H1 (cell line): ENCODE measurements around the gene CEP72. TPM values are rescaled to one million over a fixed set of nuclear protein-coding genes. Genes with fewer than 3 reads are reported as not detected.
"Not testable (repeated sequence)": the region's sequence is repeated elsewhere in the genome, so short reads cannot be mapped to it uniquely, and the experiment has no call there.

Experiments
- CTCF ChIA-PET: fragments of 300-600 bp; sonication (Branson Sonifier 250); formaldehyde crosslinking; loops from one replicate; lab custom pipeline; 2021; ENCODE audit not compliant: partially characterized antibody; lab: Charles Lee
- POLR2A ChIA-PET: fragments of 300-600 bp; sonication (Branson Sonifier 250); formaldehyde crosslinking; loops from one replicate; lab custom pipeline; 2021; ENCODE audit warnings: inconsistent platforms; ENCODE audit not compliant: partially characterized antibody; lab: Charles Lee
- DNase-seq, 2 experiments: peaks; one replicate each; pipeline versions ENCODE4 v3.0.0 to v3.0.0-alpha.2; 2010 to 2022; ENCODE audit warnings: low spot score in 2 of 2, low read depth in 1 of 2, mixed read lengths in 1 of 2
- FAIRE-seq: peaks from 2 replicates; lab custom pipeline; 2011; peaks lifted over from hg19 to GRCh38; lab: Jason Lieb, UNC
- H2AFZ ChIP-seq: 2 replicates; pipeline ENCODE4 v1.8.1; 2012; ENCODE audit warnings: low read length, inconsistent platforms
- H2AK5ac ChIP-seq: 2 replicates; pipeline ENCODE4 v1.6.1; 2013; ENCODE audit warnings: low read depth, low read length
- H2BK120ac ChIP-seq: replicated peaks from 2 replicates; pipeline ENCODE3; 2013; ENCODE audit warnings: low read depth, low read length, inconsistent platforms
- H2BK12ac ChIP-seq: 2 replicates; pipeline ENCODE4 v1.6.1; 2013; ENCODE audit warnings: low read depth, low read length
- H2BK15ac ChIP-seq: 2 replicates; pipeline ENCODE4 v1.6.1; 2013; ENCODE audit warnings: low read length
- H2BK20ac ChIP-seq: 2 replicates; pipeline ENCODE4 v1.6.1; 2013; ENCODE audit warnings: low read length
- H2BK5ac ChIP-seq: 2 replicates; pipeline ENCODE4 v1.6.1; 2013; ENCODE audit warnings: low read depth, low read length
- H3K14ac ChIP-seq: 2 replicates; pipeline ENCODE4 v1.6.1; 2013; ENCODE audit warnings: inconsistent platforms; ENCODE audit not compliant: insufficient read length
- H3K18ac ChIP-seq: 2 replicates; pipeline ENCODE4 v1.6.1; 2013; ENCODE audit warnings: low read length; ENCODE audit errors: extremely low read depth
- H3K23ac ChIP-seq: 2 replicates; pipeline ENCODE4 v1.6.1; 2013; ENCODE audit warnings: inconsistent platforms; ENCODE audit not compliant: insufficient read length
- H3K23me2 ChIP-seq: 2 replicates; pipeline ENCODE4 v1.6.1; 2013; ENCODE audit warnings: low read depth, low read length
- H3K27ac ChIP-seq: 2 replicates; pipeline ENCODE4 v1.6.1; 2011; ENCODE audit warnings: low read depth, low read length, inconsistent platforms
- H3K27me3 ChIP-seq, 4 experiments: replicated peaks in 1 of 4; 1 replicate in 1 of 4; 2 replicates in 3 of 4; pipeline versions ENCODE4 v1.6.1 to v1.8.1; 2011 to 2013; ENCODE audit warnings: low read length in 3 of 4, mild to moderate bottlenecking in 3 of 4, inconsistent platforms in 2 of 4, mixed read lengths in 2 of 4, moderate library complexity in 1 of 4; ENCODE audit not compliant: control insufficient read depth in 3 of 4, insufficient read depth in 3 of 4; ENCODE audit errors: extremely low read depth in 1 of 4
- H3K36me3 ChIP-seq, 4 experiments: 2 replicates each; pipeline versions ENCODE4 v1.6.1 to v1.8.1; 2011 to 2013; ENCODE audit warnings: mild to moderate bottlenecking in 4 of 4, low read length in 3 of 4, moderate library complexity in 2 of 4, control low read depth in 1 of 4, inconsistent platforms in 1 of 4; ENCODE audit not compliant: insufficient read depth in 4 of 4, control insufficient read depth in 2 of 4
- H3K4ac ChIP-seq: replicated peaks from 2 replicates; pipeline ENCODE3; 2013; ENCODE audit warnings: low read length, low read depth, mixed read lengths, inconsistent platforms; ENCODE audit not compliant: insufficient read length
- H3K4me1 ChIP-seq, 4 experiments: replicated peaks in 1 of 4; 1 replicate in 1 of 4; 2 replicates in 3 of 4; pipeline versions ENCODE4 v1.6.1 to v1.8.1; 2011 to 2013; ENCODE audit warnings: low read length in 3 of 4, inconsistent platforms in 2 of 4, mixed read lengths in 1 of 4; ENCODE audit not compliant: insufficient read depth in 4 of 4, control insufficient read depth in 3 of 4
- H3K4me2 ChIP-seq, 2 experiments: 2 replicates each; pipeline versions ENCODE4 v1.6.1 to v1.8.1; 2011 to 2013; ENCODE audit warnings: low read depth in 2 of 2, low read length in 2 of 2, control low read depth in 1 of 2, inconsistent platforms in 1 of 2, mild to moderate bottlenecking in 1 of 2; ENCODE audit not compliant: insufficient read depth in 1 of 2
- H3K4me3 ChIP-seq, 4 experiments: fragments of 200-600, 300-600 bp in 1 of 4; sonication (generic), shearing (Covaris generic), sonication (Bioruptor Twin) in 1 of 4; 2 replicates each; pipeline versions ENCODE4 v1.5.1 to v1.8.1; 2011 to 2016; ENCODE audit warnings: low read length in 4 of 4, low read depth in 3 of 4, control low read depth in 2 of 4, inconsistent platforms in 2 of 4, mild to moderate bottlenecking in 2 of 4, mixed read lengths in 1 of 4, moderate library complexity in 1 of 4; ENCODE audit not compliant: insufficient read depth in 2 of 4; ENCODE audit errors: extremely low read depth in 1 of 4
- H3K56ac ChIP-seq: replicated peaks from 2 replicates; pipeline ENCODE3; 2013; ENCODE audit warnings: low read depth, mild to moderate bottlenecking, mixed read lengths, low read length, inconsistent platforms; ENCODE audit not compliant: insufficient read length
- H3K79me1 ChIP-seq: 2 replicates; pipeline ENCODE4 v1.6.1; 2013; ENCODE audit warnings: low read depth, low read length, control low read depth
- H3K79me2 ChIP-seq, 2 experiments: 2 replicates each; pipeline versions ENCODE4 v1.6.1 to v1.8.1; 2012 to 2013; ENCODE audit warnings: low read length in 2 of 2, mild to moderate bottlenecking in 2 of 2, inconsistent platforms in 1 of 2; ENCODE audit not compliant: insufficient read depth in 2 of 2, control insufficient read depth in 1 of 2
- H3K9ac ChIP-seq, 4 experiments: replicated peaks in 1 of 4; 1 replicate in 1 of 4; 2 replicates in 3 of 4; pipeline versions ENCODE4 v1.6.1 to v1.8.1; 2011 to 2013; ENCODE audit warnings: low read depth in 3 of 4, low read length in 3 of 4, control low read depth in 2 of 4, mild to moderate bottlenecking in 2 of 4, moderate library complexity in 2 of 4, inconsistent platforms in 1 of 4; ENCODE audit errors: extremely low read depth in 1 of 4
- H3K9me3 ChIP-seq, 2 experiments: 2 replicates each; pipeline versions ENCODE4 v1.6.1 to v1.8.1; 2012 to 2013; ENCODE audit warnings: mild to moderate bottlenecking in 2 of 2, moderate library complexity in 2 of 2, control low read depth in 1 of 2, inconsistent platforms in 1 of 2, low read depth in 1 of 2, low read length in 1 of 2, mixed read lengths in 1 of 2; ENCODE audit not compliant: insufficient read depth in 2 of 2
- H4K20me1 ChIP-seq, 2 experiments: replicated peaks in 1 of 2; 2 replicates each; pipeline versions ENCODE3 to v1.8.1; 2011 to 2013; ENCODE audit warnings: inconsistent platforms in 2 of 2, low read length in 2 of 2, mild to moderate bottlenecking in 1 of 2; ENCODE audit not compliant: insufficient read depth in 2 of 2, control insufficient read depth in 1 of 2
- H4K5ac ChIP-seq: 2 replicates; pipeline ENCODE4 v1.6.1; 2013; ENCODE audit warnings: low read length, low read depth, mixed read lengths, inconsistent platforms; ENCODE audit not compliant: insufficient read length
- H4K8ac ChIP-seq: 2 replicates; pipeline ENCODE4 v1.8.0; 2013; ENCODE audit warnings: mild to moderate bottlenecking, moderate library complexity, low read length, inconsistent platforms; ENCODE audit not compliant: insufficient read depth; ENCODE audit errors: extremely low read depth
- H4K91ac ChIP-seq: replicated peaks from 2 replicates; pipeline ENCODE3; 2013; ENCODE audit warnings: low read length, mixed read lengths, inconsistent platforms; ENCODE audit not compliant: insufficient read length
- WGBS, 2 experiments: shearing (Covaris generic) in 1 of 2; methylation state at CpG; one replicate each; pipeline versions ENCODE4 v1.1.6 to v1.1.7; 2013 to 2015; ENCODE audit warnings: low lambda C conversion rate in 2 of 2, mixed read lengths in 2 of 2, inconsistent platforms in 1 of 2, low coverage in 1 of 2, missing lambda C conversion rate in 1 of 2; ENCODE audit not compliant: insufficient replicate concordance in 2 of 2, insufficient coverage in 1 of 2, insufficient read length in 1 of 2; ENCODE audit errors: extremely low coverage in 1 of 2, missing lambda C conversion rate in 1 of 2; 5-methylcytosine and 5-hydroxymethylcytosine counted together
- polyA plus RNA-seq, 7 experiments: library from polyadenylated mRNA; depleted of rRNA in 3 of 7; stranded (reverse) in 5 of 7; unstranded in 2 of 7; fragments of >200 nt in 5 of 7; fragments of 200-250 nt in 2 of 7; gene quantifications; 1 replicate in 5 of 7; 2 replicates in 1 of 7; 4 replicates in 1 of 7; pipeline versions ENCODE4 v1.2.1 to v1.2.3, GENCODE V29; 2011 to 2013; ENCODE audit warnings: missing spikeins in 2 of 7, mixed read lengths in 2 of 7
- total RNA-seq: library from RNA; stranded (reverse); fragmentation: NEBNext Ultra II Directional; extraction: Animal tissue kit (Norgen Biotek cat#: 25700); gene quantifications from 2 replicates; pipeline ENCODE4 v1.2.1, GENCODE V29; 2021

CEP72 gene
- total and polyA plus RNA-seq, 2 of the 8 experiments (the other 6 are each of a cell fraction or from before 2014, with no cell fraction given): 13.1 to 19.6 TPM

DNA sequence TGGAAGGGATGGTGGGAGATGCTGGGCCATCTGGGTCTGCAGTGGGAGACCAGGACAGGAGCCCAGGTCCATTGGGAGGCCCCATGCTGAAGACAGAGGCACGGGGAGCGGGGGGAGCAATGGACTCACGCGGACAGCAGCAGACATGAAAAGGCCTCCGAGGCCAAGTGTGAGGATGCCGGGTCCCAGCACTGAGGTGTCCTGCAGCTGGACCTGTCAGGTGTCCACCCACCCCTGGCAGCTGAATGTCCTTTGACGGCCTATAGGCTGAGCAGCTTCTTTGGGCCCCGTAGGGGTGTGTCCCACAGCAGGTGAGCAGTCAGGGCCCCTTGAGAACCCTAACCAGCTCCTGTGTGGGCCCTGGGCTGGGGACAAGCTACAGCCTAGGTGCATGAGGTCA, 84.1 kb downstream of the CEP72 start:
- H2AFZ ChIP-seq, H3K4me1 ChIP-seq, H4K20me1 ChIP-seq, H3K79me1 ChIP-seq, POLR2A ChIA-PET, CTCF ChIA-PET, H2BK120ac ChIP-seq, H4K5ac ChIP-seq, H3K14ac ChIP-seq, H2BK12ac ChIP-seq, FAIRE-seq, H3K79me2 ChIP-seq, H3K4ac ChIP-seq, H3K4me3 ChIP-seq, H3K56ac ChIP-seq, H4K91ac ChIP-seq, H2BK20ac ChIP-seq, H3K18ac ChIP-seq, DNase-seq, H2AK5ac ChIP-seq, H3K36me3 ChIP-seq, H3K23ac ChIP-seq, H2BK5ac ChIP-seq, H3K9ac ChIP-seq, H2BK15ac ChIP-seq, H3K27ac ChIP-seq, H3K9me3 ChIP-seq, H3K4me2 ChIP-seq, H3K23me2 ChIP-seq, H4K8ac ChIP-seq: not testable (repeated sequence)
- peaks cover 5 to 18% (median 12%) of the 10 kb centered on the region in 4 experiments for H3K27me3 ChIP-seq
- 84% methylated on average over 3 of the region's 8 CpGs; no CpG with 5 or more reads in 1 of the 2 experiments for WGBS, 2 experiments
